HepG2 (cell line): ENCODE measurements around the gene DLL3. TPM values are rescaled to one million over a fixed set of nuclear protein-coding genes. Genes with fewer than 3 reads are reported as not detected.

Experiments
- ATAC-seq: fragments of 200-7000 bp; cut with Tn5 transposase; 3 replicates; pipeline ENCODE4 v1.9.1; 2020; ENCODE audit warnings: mild to moderate bottlenecking, moderate library complexity
- BruUV-seq: library from RNA; stranded (reverse); fragments of 400-500 nt; replicated peaks from 2 replicates; lab custom pipeline; 2021; lab: Mats Ljungman, UMichigan
- CTCF ChIA-PET: fragments of 300-600 bp; formaldehyde crosslinking; extraction: SDS; loops from one replicate; lab custom pipeline; 2021; ENCODE audit warnings: low total read pairs, inconsistent platforms, low intra/inter-chr PET ratio; lab: Yijun Ruan, JAX
- POLR2A ChIA-PET: fragments of 350-600 bp; sonication (Branson Sonifier 250); formaldehyde crosslinking; loops from one replicate; lab custom pipeline; 2020; ENCODE audit warnings: antibody characterized with exemption, inconsistent platforms; lab: Yijun Ruan, JAX
- DNase-seq: peaks from one replicate; pipeline ENCODE4 v3.0.0-alpha.2; 2015; ENCODE audit warnings: low spot score
- FAIRE-seq: peaks from 3 replicates; lab custom pipeline; 2011; peaks lifted over from hg19 to GRCh38; lab: Jason Lieb, UNC
- H2AFZ ChIP-seq: one replicate; pipeline ENCODE4 v1.6.1; 2011; ENCODE audit warnings: low read length, inconsistent platforms
- H3K27ac ChIP-seq: fragments of 300-600 bp; 3 replicates; pipeline ENCODE4 v1.8.0; 2011; ENCODE audit warnings: mixed run types, mild to moderate bottlenecking, mixed read lengths, low read length, inconsistent platforms; ENCODE audit not compliant: insufficient read depth; ENCODE audit errors: extremely low read length
- H3K27me3 ChIP-seq, 2 experiments: fragments of 200-600 bp in 1 of 2; 2 replicates in 1 of 2; 3 replicates in 1 of 2; pipeline versions ENCODE4 v1.6.0 to v1.8.0; 2011; ENCODE audit warnings: low read length in 2 of 2, mild to moderate bottlenecking in 2 of 2, moderate library complexity in 2 of 2, inconsistent platforms in 1 of 2; ENCODE audit not compliant: insufficient read depth in 2 of 2, control insufficient read depth in 1 of 2
- H3K36me3 ChIP-seq, 2 experiments: fragments of 200-600 bp in 1 of 2; replicated peaks in 1 of 2; 2 replicates in 1 of 2; 3 replicates in 1 of 2; pipeline versions ENCODE4 v1.5.1 to v1.8.0; 2011; ENCODE audit warnings: low read length in 2 of 2, inconsistent platforms in 1 of 2; ENCODE audit not compliant: insufficient read depth in 2 of 2, control insufficient read depth in 1 of 2
- H3K4me1 ChIP-seq: 2 replicates; pipeline ENCODE4 v1.5.1; 2012; ENCODE audit warnings: low read length, inconsistent platforms; ENCODE audit not compliant: insufficient read depth
- H3K4me2 ChIP-seq: 2 replicates; pipeline ENCODE4 v1.6.0; 2011; ENCODE audit warnings: low read depth, low read length, inconsistent platforms
- H3K4me3 ChIP-seq, 3 experiments: fragments of 200-600 bp in 1 of 3; sonication (generic), shearing (Covaris generic) in 1 of 3; replicated peaks in 1 of 3; 2 replicates each; pipeline ENCODE4 v1.5.1; 2011 to 2016; ENCODE audit warnings: low read length in 3 of 3, inconsistent platforms in 2 of 3, low read depth in 2 of 3, mild to moderate bottlenecking in 2 of 3, control low read depth in 1 of 3, mixed read lengths in 1 of 3; ENCODE audit not compliant: insufficient read depth in 1 of 3
- H3K79me2 ChIP-seq: one replicate; pipeline ENCODE4 v1.6.1; 2011; ENCODE audit warnings: low read length, inconsistent platforms; ENCODE audit not compliant: insufficient read depth
- H3K9ac ChIP-seq: 2 replicates; pipeline ENCODE4 v1.6.0; 2011; ENCODE audit warnings: mild to moderate bottlenecking, low read depth, low read length, inconsistent platforms; ENCODE audit not compliant: insufficient read depth
- H3K9me3 ChIP-seq: 2 replicates; pipeline ENCODE4 v1.5.1; 2012; ENCODE audit warnings: mild to moderate bottlenecking, low read length
- H4K20me1 ChIP-seq: 2 replicates; pipeline ENCODE4 v1.6.0; 2011; ENCODE audit warnings: inconsistent platforms, mild to moderate bottlenecking, low read length, moderate library complexity; ENCODE audit not compliant: insufficient read depth
- CEBPZ ChIP-seq: IDR thresholded peaks from 2 replicates; pipeline ENCODE4 v1.6.1; 2012; ENCODE audit warnings: low read length, improper control_type of control experiment
- GZF1 ChIP-seq: sonication (generic); formaldehyde crosslinking; IDR thresholded peaks from 2 replicates; pipeline ENCODE4 v1.5.1; 2020; ENCODE audit warnings: mild to moderate bottlenecking, missing genetic modification reagents
- HIC2 ChIP-seq: sonication (generic); formaldehyde crosslinking; IDR thresholded peaks from 2 replicates; pipeline ENCODE4 v1.9.0; 2022; ENCODE audit warnings: low read depth, missing genetic modification reagents
- PTBP1 ChIP-seq: fragments of 200-400 bp; formaldehyde crosslinking; IDR thresholded peaks from 2 replicates; pipeline ENCODE4 v1.6.1; 2018; ENCODE audit warnings: low read length, low read depth; ENCODE audit not compliant: poor library complexity, severe bottlenecking
- RCOR2 ChIP-seq: IDR thresholded peaks from 2 replicates; pipeline ENCODE4 v1.6.1; 2016; ENCODE audit warnings: missing biosample characterization, missing genetic modification reagents
- RNF219 ChIP-seq: sonication (generic); formaldehyde crosslinking; IDR thresholded peaks from 2 replicates; pipeline ENCODE4 v1.5.0; 2020; ENCODE audit warnings: mild to moderate bottlenecking, missing genetic modification reagents
- TP53 ChIP-seq: sonication (generic); formaldehyde crosslinking; conservative IDR thresholded peaks from 2 replicates; pipeline ENCODE4 v1.4.0; 2020; ENCODE audit warnings: missing genetic modification reagents
- YEATS4 ChIP-seq: sonication (generic); formaldehyde crosslinking; IDR thresholded peaks from 2 replicates; pipeline ENCODE4 v1.4.0; 2020; ENCODE audit warnings: missing genetic modification reagents, borderline replicate concordance
- ZFX ChIP-seq: sonication (generic); formaldehyde crosslinking; IDR thresholded peaks from 2 replicates; pipeline ENCODE4 v1.4.0; 2020; ENCODE audit warnings: mild to moderate bottlenecking, low read depth, missing genetic modification reagents, moderate library complexity
- ZNF124 ChIP-seq: sonication (generic); formaldehyde crosslinking; IDR thresholded peaks from 2 replicates; pipeline ENCODE4 v1.4.0; 2020; ENCODE audit warnings: missing genetic modification reagents
- ZNF512 ChIP-seq: sonication (generic); formaldehyde crosslinking; IDR thresholded peaks from 2 replicates; pipeline ENCODE4 v1.4.0; 2020; ENCODE audit warnings: mild to moderate bottlenecking, missing genetic modification reagents
- ZNF564 ChIP-seq: sonication (generic); formaldehyde crosslinking; IDR thresholded peaks from 2 replicates; pipeline ENCODE4 v1.8.1; 2023; ENCODE audit warnings: mild to moderate bottlenecking, missing genetic modification reagents
- ZNF629 ChIP-seq: sonication (generic); formaldehyde crosslinking; conservative IDR thresholded peaks from 2 replicates; pipeline ENCODE4 v1.5.0; 2020; ENCODE audit warnings: missing genetic modification reagents
- ZNF724P ChIP-seq: sonication (generic); formaldehyde crosslinking; IDR thresholded peaks from 2 replicates; pipeline ENCODE4 v1.8.0; 2022; ENCODE audit warnings: missing genetic modification reagents, borderline replicate concordance
- WGBS: methylation state at CpG from one replicate; pipeline ENCODE4 v1.1.6; 2017; ENCODE audit warnings: low lambda C conversion rate; 5-methylcytosine and 5-hydroxymethylcytosine counted together
- in situ Hi-C: cut with HindIII; loops from 2 replicates; pipeline ENCODE4 v1.10.0; 2017; ENCODE audit warnings: low pct_unique_long_range_greater_than_20kb; ENCODE audit not compliant: extremely low pct_ligation_motif_present
- intact Hi-C: fragments of 100-400 bp; cut with micrococcal nuclease; formaldehyde crosslinking; loops from one replicate; pipeline ENCODE4 v1.10.0; 2022; ENCODE audit not compliant: unreplicated experiment
- polyA plus RNA-seq, 8 experiments: library from polyadenylated mRNA; depleted of rRNA in 3 of 8; stranded (reverse) in 7 of 8; unstranded in 1 of 8; fragments of >200 nt; fragmentation: Illumina TruSeq in 4 of 8; extraction: Trizol in 4 of 8; gene quantifications; 2 replicates each; pipeline versions ENCODE4 v1.2.1 to v1.2.3, GENCODE V29; 2011 to 2016; ENCODE audit warnings: low read depth in 4 of 8, missing spikeins in 1 of 8, mixed read lengths in 1 of 8; ENCODE audit not compliant: insufficient read depth in 1 of 8
- total RNA-seq, 5 experiments: library from RNA; depleted of rRNA; stranded (reverse); fragments of >200 nt; fragmentation: Illumina TruSeq; extraction: Trizol; gene quantifications; 2 replicates each; pipeline ENCODE4 v1.2.3, GENCODE V29; 2016; ENCODE audit warnings: low read depth in 1 of 5

DLL3 gene
- total and polyA plus RNA-seq, 2 of the 13 experiments (the other 11 are each of a cell fraction or from before 2014, with no cell fraction given): 0.35 to 0.55 TPM

GRCh38 chr19:39499932-39500331 lies 1.2 kb downstream of the DLL3 start:
- H3K79me2 ChIP-seq: no peaks in the 10 kb centered on the region
- intact Hi-C loops (no loop called here), in situ Hi-C loops (loop anchor here (5.0 kb wide), 1 partner anchor 32 kb away; the partner anchor contains the start of gene EID2B)
- ATAC-seq: no peak
- H3K9me3 ChIP-seq: no peaks in the 10 kb centered on the region
- H2AFZ ChIP-seq: no peak overlapping the region
- H3K4me3 ChIP-seq: no peak overlapping the region
- H3K27me3 ChIP-seq: peaks cover 15 to 55% of the 10 kb centered on the region in 2 experiments
- no peak for FAIRE-seq
- no peak overlapping the region for H3K9ac ChIP-seq
- no peak for DNase-seq
- 56% methylated on average over 8 of the region's 8 CpGs for whole genome bisulfite sequencing
- H4K20me1 ChIP-seq: no peaks in the 10 kb centered on the region
- no TSS peak for BruUV-seq
- no peaks in the 10 kb centered on the region for H3K36me3 ChIP-seq
- peaks cover 30% of the 10 kb centered on the region for H3K4me1 ChIP-seq
- ChIA-PET POLR2A (no interaction called here), CTCF (no interaction called here)
- H3K27ac ChIP-seq: no peak overlapping the region
- no peak overlapping the region for H3K4me2 ChIP-seq
- TF ChIP-seq ZNF724P (CRISPR knock-in tag): no peak
- TF ChIP-seq ZNF124 (CRISPR knock-in tag): no peak
- no peak for TF ChIP-seq YEATS4
- no peak for TF ChIP-seq CEBPZ
- TF ChIP-seq ZNF512 (CRISPR knock-in tag): no peak
- no peak for TF ChIP-seq PTBP1
- TF ChIP-seq TP53 (CRISPR knock-in tag): no peak
- TF ChIP-seq ZNF629 (CRISPR knock-in tag): no peak
- TF ChIP-seq HIC2 (CRISPR knock-in tag): no peak
- no peak for TF ChIP-seq ZNF564
- TF ChIP-seq RNF219: no peak
- no peak for TF ChIP-seq ZFX (CRISPR knock-in tag)
- no peak for TF ChIP-seq RCOR2 (CRISPR knock-in tag)
- TF ChIP-seq GZF1 (CRISPR knock-in tag): no peak
